ENCODE results near the gene ZNF816.

DNA sequence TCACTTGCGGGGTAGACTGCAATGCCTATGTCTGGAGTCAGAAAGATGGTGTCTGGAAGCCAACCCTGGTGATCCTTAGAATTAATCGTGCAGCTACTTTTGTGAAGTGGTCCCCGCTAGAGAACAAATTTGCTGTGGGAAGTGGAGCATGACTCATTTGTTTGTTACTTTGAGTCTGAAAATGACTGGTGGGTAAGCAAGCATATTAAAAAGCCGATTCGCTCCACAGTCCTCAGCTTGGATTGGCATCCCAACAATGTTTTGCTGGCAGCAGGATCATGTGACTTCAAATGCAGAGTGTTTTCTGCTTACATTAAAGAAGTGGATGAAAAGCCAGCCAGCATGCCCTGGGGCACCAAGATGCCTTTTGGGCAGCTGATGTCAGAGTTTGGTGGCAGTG lies 41.6 kb upstream of the ZNF816 start:
- TF ChIP-seq POLR2AphosphoS5 (IDR thresholded peaks at IDR 0.05; ENCODE audit: borderline replicate concordance, low read depth, low read length): no peak
- TF ChIP-seq EZH2 (IDR thresholded peaks at IDR 0.05): no peak
- TF ChIP-seq FOXP2 (optimal IDR thresholded peaks at IDR 0.05; ENCODE audit: control extremely low read depth, extremely low read length, insufficient read depth): no peak
